Stimulated activated naive CD4-positive, alpha-beta T cell treated with Interleukin-2 at 50 U/mL for 16 hours (primary cell): ENCODE results near the gene ZBED1.
"Not testable (repeated sequence)": the region's sequence is repeated elsewhere in the genome, so short reads cannot be mapped to it uniquely, and the experiment has no call there.

ENCODE experiments used
- DNase-seq: peaks from one replicate; lab custom pipeline; 2025; lab: John Stamatoyannopoulos, UW

ZBED1 gene

DNA sequence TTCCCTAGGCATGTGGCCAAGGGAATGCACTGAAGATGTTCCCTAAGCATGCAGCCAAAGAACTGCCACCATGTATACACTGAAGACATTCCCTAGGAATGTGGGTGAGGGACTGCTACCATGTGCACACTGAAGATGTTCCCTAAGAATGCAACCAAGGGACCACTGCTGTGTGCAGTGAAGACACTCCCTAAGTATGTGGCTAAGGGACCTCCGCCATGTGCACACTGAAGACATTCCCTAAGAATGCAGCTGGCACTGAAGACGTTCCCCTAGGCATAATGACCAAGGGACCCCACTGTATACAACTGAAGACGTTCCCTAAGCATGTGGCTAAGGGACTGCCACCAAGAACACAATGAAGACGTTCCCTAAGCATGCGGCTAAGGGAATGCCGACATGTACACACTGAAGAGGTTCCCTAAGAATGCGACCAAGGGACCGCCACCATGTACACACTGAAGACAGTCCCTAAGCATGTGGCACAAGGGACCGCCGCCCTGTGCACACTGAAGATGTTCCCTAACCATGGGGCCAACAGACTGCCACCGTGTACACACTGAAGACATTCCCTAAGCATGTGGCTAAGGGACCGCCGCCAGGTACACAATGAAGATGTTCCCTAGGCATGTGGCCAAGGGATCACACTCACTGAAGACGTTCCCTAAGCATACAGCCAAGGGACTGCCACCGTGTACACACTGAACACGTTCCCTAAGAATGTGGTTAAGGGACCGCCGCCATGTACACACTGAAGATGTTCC, 25.6 kb downstream of the ZBED1 start:
- no peak for DNase-seq

DNA sequence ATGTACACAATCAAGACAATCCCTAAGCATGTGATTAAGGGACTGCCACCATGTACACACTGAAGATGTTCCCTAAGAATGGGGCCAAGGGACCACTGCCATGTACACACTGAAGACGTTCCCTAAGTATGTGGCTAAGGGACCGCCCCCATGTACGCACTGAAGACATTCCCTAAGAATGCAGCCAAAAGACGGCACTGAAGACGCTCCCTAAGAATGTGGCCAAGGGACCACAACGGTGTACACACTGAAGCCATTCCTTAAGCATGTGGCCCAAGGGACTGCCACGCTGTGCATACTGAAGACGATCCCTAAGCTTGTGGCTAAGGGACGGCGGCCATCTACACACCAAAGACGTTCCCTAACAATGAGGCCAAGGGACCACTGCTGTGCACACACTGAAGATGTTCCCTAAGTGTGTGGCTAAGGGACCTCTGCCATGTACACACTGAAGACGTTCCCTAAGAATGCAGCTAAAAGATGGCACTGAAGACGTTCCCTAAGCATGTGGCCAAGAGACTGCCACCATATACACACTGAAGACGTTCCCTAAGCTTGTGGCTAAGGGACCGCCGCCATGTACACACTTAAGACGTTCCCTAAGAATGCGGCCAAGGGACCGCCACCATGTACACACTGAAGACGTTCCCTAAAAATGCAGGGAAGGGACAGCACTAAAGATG, 26.4 kb downstream of the ZBED1 start:
- no peak for DNase-seq

DNA sequence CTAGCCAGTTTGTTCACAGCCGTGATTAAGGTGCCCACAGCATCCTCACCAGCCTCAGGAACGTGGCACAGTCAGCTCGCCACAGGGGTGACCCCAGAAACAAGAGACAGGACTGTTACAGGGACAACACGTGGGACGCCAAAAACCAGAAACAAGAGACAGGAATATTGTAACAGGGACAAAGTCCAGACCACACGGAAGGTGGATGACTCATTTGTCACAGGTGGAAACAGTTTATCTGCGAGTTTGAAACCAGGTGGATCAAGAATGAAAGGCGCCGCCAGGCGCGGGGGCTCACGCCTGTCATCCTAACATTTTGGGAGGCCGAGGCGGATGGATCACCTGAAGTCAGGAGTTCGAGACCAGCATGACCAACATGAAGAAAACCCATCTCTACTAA, 27.7 kb downstream of the ZBED1 start:
- not testable (repeated sequence) for DNase-seq

DNA sequence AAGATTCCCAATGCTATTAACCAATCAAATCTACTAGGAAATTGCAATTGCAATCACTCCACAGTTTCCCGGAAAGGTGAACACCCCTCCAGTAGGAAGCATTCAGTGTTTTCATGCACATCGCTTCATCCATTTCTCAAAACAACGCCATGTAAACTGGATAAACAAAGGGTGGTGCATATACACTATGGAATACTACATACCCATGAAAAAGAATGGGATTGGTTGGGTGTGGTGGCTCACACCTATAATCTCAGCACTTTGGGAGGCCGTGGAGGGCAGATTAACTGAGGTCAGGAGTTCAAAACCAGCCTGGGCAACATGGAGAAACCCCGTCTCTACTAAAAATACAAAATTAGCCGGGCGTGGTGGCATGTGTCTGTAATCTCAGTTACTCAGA, 29.1 kb downstream of the ZBED1 start:
- DNase-seq = no peak

DNA sequence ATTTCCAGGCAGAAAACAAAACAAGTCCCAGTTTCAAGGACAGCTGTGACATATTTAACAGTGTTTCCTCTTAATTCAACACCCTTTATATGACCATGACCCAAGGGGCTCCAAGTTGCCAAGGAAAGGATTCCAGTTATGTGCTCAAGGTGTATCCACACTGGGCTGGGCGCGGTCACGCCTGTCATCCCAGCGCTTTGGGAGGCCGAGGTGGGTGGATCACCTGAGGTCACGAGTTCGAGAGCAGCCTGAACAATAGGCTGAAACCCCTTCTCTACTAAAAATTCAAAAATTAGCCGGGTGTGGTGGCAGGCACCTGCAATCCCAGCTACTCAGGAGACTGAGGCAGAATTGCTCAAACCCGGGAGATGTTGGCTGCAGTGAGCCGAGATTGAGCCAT, 29.6 kb downstream of the ZBED1 start:
- not testable (repeated sequence) for DNase-seq

DNA sequence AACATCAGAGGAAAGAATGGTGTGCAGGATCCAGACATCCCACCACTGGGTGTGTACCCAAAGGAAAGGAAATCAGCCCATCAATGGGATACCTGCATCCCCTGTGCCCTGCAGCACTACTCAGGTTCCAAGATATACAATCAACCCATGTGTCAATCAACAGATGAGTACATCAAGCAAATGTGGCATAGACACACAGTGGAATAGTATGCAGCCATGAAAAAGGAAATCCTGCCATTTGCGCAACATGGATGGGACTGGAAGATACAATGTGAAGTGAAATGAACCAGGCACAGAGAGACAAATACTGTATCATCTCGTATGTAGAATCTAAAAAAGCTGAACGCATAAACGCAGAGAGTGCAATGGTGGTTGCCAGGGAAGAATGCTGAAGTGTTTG, 30.9 kb downstream of the ZBED1 start:
- DNase-seq = not testable (repeated sequence)

DNA sequence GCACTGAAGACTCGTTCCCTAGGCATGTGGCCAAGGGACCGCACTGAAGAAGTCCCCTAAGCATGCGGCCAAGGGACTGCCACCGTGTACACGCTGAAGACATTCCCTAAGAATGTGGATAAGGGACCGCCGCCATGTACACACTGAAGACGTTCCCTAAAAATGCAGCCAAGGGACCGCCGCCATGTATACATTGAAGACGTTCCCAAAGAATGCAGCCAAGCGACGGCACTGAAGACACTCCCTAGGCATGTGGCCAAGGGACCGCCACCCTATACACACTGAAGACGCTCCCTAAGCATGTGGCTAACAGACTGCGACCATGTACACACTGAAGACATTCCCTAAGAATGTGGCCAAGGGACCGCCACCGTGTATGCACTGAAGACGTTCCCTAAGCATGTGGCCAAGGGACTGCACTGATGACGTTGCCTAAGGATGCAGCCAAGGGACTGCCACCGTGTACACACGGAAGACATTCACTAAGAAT, 31.5 kb downstream of the ZBED1 start:
- no peak for DNase-seq

DNA sequence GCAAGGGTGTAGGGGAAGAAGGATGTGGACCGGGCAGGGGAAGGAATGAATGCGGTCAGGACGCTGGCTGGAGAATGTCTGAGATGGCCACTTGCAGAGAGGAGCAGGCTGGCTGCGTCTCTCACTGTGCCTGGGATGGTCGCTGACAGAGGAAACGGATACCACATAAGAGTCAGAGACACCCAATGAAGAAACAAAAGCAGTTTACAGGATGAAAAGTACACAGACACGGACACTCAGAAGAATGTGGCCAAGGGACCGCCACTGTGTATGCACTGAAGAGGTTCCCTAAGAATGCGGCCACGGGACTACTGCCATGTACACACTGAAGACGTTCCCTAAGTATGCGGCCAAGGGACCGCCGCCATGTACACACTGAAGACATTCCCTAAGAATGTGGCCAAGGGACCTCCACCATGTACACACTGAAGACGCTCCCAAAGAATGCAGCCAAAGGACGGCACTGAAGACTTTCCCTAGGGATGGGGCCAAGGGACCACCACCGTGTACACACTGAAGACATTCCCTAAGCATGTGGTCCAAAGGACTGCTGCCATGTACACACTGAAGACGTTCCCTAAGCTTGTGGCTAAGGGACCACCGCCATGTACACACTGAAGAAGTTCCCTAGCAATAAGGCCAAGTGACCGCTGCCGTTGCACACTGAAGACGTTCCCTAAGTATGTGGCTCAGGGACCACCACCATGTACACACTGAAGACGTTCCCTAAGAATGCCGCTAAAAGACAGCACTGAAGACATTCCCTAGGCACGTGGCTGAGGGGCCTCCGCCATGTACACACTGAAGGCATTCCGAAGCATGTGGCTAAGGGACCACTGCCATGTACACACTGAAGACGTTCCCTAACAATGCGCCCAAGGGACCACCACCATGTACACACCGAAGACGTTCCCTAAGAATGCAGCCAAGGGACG, 32.2 kb downstream of the ZBED1 start:
- DNase-seq = no peak

DNA sequence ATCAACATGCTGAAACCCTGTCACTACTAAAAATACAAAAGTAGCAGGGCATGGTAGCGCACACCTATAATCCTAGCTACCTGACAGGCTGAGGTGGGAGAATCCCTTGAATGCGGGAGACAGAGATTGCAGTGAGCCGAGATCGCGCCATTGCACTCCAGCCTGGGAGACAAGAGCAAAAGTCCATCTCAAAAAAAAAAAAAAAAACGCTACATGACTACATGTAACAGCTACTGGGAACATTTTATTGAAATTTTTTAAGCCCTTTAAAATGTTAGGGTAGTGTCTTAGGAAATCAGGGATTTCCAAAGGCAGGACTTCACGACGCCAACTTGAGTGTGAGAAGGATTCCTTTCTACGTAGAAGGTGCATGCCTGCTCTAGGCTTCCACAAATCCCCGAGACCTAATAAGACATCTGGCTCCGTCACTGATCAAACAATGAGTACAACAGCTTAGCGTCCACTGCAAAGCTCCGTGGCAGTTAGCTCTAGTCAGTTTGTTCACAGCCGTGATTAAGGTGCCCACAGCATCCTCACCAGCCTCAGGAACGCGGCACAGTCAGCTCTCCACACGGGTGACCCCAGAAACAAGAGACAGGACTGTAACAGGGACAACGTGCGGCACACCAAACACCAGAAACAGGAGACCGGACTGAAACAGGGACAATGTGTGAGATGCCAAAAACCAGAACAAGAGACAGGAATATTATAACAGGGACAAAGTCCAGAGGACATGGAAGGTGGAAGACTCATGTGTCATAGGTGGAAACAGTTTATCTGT, 33.7 kb downstream of the ZBED1 start:
- no peak for DNase-seq

DNA sequence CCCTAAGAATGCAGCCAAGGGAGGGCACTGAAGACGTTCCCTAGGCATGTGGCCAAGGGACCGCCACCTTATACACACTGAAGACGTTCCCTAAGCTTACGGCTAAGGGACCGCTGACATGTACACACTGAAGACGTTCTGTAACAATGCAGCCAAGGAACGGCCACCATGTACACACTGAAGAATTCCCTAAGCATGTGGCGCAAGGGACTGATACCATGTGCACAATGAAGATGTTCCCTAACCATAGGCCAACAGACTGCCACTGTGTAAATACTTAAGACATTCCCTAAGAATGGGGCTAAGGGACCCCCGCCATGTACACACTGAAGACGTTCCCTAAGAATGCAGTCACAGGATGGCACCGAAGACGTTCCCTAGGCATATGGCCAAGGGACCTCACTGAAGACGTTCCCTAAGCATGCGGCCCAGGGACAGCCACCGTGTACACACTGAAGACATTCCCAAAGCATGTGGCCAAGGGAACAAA, 36.1 kb downstream of the ZBED1 start:
- DNase-seq = no peak

DNA sequence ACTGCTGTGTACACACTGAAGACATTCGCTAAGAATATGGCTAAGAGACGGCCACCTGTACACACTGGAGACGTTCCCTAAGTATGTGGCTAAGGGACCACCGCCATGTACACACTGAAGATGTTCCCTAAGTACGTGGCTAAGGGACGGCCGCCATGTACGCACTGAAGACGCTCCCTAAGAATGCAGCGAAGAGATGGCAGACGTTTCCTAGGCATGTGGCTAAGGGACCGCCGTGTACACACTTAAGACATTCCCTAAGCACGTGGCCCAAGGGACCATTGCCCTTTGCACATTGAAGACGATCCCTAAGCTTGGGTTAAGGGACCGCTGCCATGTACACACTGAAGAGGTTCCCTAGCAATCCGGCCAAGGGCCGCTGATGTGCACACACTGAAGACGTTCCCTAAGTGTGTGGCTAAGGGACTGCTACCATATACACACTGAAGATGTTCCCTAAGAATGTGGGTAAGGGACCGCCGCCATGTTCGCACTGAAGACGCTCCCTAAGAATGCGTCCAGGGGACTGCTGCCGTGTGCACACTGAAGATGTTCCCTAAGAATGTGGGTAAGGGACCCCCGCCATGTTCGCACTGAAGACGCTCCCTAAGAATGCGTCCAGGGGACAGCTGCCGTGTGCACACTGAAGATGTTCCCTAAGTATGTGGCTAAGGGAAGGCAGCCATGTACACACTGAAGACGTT, 36.7 kb downstream of the ZBED1 start:
- no peak for DNase-seq

DNA sequence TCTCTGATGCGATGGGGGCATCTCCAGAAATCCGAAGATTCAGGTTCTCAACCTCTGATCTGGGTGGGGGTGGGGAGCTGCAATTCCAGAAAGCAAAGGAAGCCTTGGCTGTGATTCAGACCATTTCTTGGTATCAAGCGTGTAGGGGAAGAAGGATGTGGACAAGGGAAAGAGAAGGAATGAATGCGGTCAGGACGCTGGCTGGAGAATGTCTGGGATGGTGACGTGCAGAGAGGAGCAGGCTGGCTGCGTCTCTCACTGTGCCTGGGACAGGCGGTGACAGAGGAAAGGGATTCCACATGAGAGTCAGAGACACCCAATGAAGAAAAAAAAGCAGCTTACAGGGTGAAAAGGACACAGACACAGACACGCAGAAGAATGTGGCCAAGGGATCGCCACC, 37.3 kb downstream of the ZBED1 start:
- not testable (repeated sequence) for DNase-seq

DNA sequence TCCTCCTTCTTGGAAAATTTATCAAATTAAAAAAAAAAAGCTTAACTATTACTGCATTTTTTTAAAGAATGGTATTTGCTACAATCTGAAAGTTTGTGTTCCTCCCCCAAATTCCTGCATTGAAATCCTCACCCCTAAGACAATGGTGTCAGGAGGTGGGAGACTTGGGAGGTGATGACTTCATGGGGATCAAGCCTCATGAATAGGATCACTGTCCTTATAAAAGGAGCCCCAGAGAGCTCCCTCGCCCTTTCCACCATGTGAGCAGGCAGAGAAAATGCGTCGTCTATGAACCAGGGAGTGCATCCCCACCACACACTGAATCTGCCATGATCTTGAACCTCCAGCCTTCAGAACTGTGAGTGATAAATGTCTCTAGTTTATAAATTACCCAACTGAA, 38.0 kb downstream of the ZBED1 start:
- DNase-seq = no peak

DNA sequence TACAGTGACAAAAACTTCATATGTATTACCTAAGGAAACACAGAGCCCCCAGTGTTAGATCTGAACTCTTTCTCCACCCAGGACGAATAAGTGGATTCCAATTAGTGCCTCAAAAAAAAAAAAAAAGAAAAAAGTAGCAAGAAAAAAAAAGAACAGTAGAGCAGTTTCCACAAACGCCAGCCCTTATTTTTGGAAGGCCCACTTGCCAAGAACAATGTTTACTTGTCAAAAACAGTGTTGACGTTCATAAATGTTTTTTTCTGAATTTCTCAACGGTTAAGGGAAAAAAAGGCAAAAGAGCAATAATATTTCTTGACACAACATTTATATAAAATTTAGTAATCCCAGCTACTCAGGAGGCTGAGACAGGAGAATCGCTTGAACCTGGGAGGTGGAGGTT, 38.7 kb downstream of the ZBED1 start:
- no peak for DNase-seq

DNA sequence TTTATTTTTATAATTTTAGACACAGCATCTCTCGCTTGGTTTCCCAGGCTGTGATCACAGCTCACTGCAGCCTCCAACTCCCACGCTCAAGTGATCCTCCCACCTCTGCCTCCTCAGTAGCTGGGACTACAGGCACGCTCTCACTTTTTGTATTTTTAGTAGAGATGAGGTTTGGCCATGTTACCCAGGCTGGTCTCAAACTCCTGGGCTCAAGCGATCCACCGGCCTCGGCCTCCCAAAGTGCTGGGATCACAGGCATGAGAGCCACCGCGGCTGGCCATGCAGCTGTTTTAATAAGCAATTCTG, 39.1 kb downstream of the ZBED1 start:
- DNase-seq = no peak

DNA sequence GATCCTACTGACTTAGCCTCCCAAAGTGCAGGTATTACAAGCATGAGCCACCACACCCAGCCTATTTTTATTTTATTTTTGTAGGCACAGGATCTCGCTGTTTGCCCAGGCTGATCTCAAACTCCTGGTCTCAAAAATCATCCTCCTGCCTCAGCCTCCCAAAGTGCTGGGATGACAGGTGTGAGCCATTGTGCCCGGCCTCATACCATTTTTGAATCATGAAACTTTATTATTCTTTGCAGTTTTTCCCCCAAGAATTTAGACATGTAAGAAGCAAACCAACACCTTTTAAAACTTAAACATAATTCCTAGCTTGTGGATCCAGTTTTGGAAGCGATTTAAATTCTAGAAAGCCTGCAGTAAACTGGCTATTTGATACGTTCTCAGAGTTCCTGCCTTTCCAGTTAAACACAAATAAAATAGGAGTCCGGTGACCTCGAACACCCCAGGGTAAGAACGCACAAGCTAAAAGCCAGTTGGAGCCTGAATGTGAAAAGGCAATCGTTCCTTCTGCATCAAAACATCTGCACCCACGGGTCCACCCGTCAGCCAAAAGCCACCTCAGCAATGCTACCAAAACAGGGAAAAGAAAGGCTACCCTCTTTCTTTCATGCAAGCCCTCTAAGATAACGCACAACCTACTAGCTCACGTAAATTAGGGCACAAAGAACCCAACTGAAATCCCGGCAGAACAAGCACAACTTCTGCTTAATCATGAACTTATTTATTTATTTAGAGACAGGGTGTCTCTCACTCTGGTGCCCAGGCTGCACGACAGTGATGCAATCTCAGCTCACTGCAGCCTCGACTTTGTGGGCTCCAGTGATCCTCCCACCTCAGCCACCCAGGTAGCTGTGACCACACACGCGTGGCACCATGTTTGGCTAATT, 39.7 kb downstream of the ZBED1 start:
- not testable (repeated sequence) for DNase-seq

DNA sequence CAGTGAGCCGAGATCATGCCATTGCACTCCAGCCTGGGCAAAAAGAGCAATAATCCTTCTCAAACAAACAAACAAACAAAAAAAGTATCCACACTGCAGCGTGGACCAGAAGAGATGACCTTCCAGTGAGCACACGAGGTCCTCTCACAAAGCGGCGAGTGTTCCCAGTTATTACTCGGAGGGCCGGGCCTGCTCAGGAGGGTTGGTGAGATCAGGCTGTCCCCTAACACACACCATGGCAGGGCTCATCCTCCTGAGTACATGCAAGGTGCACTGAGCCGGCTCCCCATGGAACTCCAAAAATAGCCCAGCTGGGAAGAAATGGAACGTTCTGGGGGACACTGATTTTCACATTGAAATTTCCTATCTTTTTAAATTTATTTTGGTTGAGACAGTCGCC, 40.7 kb downstream of the ZBED1 start:
- not testable (repeated sequence) for DNase-seq

DNA sequence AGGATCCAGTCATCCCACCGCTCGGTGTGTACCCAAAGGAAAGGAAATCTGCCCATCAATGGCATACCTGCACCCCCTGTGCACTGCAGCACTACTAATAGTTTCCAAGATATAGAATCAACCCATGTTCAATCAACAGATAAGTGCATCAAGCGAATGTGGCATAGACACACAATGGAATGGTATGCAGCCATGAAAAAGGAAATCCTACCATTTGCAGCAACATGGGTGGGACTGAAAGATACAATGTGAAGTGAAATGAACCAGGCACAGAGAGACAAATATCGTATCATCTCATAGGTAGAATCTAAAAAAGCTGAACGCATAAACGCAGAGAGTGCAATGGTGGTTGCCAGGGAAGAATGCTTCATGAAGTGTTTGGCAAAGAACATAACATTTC, 42.5 kb downstream of the ZBED1 start:
- no peak for DNase-seq

DNA sequence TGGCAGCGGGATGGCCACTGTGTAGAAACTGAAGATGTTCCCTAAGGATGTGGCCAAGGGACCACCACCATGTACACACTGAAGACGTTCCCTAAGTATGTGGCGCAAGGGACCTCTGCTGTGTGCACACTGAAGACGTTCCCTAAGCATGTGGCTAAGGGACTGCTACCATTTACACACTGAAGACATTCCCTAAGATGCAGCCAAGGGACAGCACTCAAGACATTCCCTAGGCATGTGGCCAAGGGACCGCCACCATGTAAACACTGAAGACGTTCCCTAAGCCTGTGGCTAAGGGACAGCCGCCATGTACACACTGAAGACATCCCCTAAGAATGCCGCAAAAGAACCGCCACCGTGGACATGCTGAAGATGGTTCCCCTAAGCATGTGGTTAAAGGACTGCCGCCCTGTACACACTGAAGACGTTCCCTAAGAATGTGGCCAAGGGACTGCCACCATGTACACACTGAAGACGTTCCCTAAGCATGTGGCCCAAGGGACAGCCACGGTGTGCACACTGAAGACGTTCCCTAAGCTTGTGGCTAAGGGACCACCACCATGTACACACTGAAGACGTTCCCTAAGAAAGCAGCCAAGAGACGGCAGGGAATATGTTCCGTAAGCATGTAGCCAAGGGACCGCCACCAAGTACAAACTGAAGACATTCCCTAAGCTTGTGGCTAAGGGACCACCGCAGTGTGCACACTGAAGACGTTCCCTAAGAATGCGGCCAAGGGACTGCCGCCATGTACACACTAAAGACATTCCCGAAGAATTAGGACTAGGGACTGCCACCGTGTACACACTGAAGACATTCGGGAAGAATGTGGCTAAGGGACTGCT, 43.3 kb downstream of the ZBED1 start:
- DNase-seq = no peak
